ENCODE results near the gene KLHL3.

- TF ChIP-seq, protein P1, sequence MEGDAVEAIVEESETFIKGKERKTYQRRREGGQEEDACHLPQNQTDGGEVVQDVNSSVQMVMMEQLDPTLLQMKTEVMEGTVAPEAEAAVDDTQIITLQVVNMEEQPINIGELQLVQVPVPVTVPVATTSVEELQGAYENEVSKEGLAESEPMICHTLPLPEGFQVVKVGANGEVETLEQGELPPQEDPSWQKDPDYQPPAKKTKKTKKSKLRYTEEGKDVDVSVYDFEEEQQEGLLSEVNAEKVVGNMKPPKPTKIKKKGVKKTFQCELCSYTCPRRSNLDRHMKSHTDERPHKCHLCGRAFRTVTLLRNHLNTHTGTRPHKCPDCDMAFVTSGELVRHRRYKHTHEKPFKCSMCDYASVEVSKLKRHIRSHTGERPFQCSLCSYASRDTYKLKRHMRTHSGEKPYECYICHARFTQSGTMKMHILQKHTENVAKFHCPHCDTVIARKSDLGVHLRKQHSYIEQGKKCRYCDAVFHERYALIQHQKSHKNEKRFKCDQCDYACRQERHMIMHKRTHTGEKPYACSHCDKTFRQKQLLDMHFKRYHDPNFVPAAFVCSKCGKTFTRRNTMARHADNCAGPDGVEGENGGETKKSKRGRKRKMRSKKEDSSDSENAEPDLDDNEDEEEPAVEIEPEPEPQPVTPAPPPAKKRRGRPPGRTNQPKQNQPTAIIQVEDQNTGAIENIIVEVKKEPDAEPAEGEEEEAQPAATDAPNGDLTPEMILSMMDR (conservative IDR thresholded peaks at IDR 0.05 in 1 of 2, IDR thresholded peaks at IDR 0.05 in 1 of 2; ENCODE audit: extremely low read depth in 1 of 2, insufficient read depth in 1 of 2, low read depth in 1 of 2, low read length in 2 of 2) = no peak
- no peak for TF ChIP-seq EZH2 (IDR thresholded peaks at IDR 0.05; ENCODE audit: borderline replicate concordance, low read length)
Observed at GRCh38 chr5:137693951-137694721, 41.8 kb downstream of the KLHL3 start.

All from mammary epithelial cell (primary cell).